CD4-positive, alpha-beta T cell treated with Interleukin-4 for 1 hour (primary cell): Measurements from ENCODE around the gene BCAN.

Source experiments
- DNase-seq, 2 donors: peaks; one replicate each; pipeline ENCODE4 v3.0.0-alpha.2; 2020 to 2022

The BCAN gene

DNA sequence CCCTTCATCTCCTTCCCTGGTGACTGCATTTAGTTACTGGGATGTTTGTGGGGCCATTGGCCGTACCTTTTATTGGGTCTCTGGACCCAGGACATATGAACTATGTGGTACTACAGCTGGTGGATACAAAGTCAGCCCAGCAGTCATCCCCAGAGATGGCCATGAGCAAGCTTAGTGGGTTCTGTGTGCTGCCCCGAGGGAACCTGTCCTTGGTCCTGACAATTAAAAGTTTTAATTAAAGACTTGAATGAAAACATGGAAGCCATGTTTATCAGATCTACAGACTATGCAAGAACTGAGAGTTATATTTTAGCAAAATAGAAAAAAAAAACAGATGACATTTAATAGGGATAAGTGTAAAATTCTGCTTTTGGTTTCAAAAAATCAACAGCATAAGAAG, 38.1 kb downstream of the BCAN start:
- DNase-seq = no peak

DNA sequence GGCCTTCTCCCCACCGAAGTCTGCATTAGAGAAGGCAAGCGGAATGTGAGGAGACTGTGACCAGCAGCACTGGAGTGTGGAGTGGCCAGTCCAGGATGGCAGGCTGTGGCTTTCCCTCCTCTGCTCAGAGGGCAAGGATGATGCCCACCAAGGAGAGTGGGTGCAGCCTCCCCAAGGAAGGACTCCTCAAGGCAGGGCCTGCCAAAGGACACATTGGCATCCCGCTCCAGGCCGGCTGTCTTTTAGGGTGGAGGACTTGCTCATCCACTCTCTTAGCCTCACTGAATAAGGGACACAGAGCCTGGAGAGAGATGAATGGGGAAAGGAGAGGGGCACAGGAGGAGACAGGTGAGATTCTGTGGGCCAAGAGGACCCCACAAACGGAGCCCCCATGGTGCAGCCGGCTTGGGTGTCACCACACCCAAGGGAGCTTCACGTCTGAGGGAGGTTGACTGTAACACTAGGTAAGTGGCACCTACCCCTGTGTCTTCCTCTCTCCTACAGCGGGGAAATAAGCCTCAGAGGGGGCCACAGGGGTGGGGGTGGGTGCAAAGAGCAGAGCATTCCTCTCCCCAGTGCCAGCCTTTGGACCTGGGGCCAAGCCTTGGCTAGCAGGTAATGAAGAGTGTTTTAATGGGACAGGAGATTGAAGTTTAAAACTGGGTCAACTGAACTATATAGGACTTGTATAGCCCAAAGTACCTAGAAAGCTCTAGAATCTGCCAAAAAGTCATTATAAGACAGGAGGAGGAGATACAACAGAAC, 39.5 kb downstream of the BCAN start:
- no peak for DNase-seq

DNA sequence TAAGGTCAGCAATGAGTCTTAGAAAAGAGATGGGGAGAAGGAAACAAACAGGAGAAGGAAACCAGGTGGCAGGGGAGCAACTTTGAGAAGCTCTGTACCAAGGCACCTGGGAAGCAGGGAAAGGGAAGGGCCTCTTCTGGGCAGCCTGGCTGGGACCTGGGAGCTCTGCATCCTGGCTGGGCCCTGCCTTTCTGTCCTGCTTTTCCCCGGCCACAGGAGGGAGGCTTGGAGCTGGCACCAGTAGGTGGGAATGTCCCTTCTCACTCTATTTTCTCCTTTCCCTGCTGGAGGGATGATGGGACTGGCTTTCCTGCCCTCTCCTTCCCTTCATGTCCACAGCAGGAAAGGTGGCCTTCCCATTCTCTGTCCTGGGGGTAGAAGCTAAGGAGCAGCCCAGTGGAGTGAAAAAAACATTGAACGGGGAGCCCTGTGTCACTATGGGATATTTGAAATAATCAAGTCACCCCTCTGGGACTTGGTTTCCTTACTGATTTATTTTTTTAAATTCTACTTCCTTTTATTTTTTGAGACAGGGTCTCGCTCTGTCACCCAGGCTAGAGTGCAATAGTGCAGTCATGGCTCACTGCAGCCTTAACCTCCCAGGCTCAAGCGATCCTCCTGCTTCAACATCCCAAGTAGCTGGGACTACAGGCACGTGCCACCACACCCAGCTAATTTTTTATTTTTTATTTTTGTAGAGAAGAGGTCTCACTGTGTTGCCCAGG, 40.4 kb downstream of the BCAN start:
- DNase-seq = no peak

DNA sequence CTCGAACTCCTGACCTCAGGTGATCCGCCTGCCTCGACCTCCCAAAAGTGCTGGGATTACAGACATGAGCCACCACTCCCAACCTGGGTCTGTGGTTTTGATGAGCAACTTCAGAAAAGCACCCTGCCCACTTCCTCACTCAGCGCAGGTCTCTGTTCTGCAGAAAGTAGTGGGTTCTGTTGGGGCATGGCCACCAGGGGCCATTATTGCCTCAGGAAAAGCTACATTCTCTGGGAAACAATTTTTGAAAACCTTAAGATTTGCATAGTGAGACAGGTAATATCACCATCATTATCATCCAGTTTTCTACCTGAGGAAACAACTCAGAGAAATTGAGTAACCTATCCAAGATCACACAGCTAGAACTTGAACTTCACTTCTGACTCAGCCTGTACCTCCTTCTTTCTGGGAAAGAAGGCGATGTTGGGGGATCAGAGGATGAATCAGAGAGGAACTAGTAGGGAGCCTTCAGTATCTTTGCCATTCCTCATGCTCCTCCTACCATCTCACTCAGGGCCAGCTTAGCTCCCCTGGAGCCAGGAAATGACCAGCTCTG, 42.4 kb downstream of the BCAN start:
- peak; percentile 37 to 39 for DNase-seq

DNA sequence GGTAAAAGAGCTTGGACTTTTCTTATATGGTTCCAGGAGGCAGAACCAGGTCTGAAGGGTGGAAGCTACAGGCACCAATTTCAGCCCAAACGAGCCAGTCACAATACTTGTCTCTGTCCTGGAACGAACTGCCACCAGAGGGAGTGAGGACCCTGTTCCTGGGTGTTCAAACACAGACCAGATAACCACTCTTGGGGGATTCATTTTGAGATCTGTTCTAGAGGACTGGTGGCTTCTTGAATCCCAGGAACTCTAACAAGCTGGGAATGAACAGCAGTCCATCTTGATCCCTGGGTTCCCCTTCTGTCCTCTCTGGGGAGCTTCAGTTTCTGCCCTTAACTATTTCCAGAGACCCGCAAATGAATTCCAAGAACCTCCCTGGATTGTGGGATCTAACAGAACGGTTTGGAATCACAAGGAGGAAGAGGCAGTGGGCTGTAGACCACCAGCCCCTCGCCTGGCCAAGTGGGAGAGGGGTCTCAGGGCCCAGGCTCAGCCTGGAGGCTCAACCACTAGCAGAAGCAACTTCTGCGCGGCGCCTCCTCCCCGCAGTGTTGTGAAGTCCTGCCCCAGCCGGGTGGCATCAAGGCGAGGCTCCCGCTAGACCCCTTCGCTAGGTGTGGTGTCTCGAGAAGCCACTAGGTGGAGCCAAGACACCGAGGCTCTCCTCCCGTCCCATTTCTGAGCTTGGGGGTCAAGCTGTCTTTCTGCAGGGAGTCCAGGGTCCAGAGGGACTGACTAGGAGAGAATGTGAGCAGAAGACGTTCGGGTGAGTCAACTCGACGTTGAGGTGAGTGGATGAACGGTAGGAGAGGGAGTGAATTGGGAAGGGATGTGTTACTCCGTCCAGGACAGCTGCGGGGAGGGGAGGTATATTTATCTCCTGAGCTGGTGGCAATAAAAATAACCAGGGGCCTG, 47.4 kb downstream of the BCAN start:
- DNase-seq = peak; percentile 78 to 81

DNA sequence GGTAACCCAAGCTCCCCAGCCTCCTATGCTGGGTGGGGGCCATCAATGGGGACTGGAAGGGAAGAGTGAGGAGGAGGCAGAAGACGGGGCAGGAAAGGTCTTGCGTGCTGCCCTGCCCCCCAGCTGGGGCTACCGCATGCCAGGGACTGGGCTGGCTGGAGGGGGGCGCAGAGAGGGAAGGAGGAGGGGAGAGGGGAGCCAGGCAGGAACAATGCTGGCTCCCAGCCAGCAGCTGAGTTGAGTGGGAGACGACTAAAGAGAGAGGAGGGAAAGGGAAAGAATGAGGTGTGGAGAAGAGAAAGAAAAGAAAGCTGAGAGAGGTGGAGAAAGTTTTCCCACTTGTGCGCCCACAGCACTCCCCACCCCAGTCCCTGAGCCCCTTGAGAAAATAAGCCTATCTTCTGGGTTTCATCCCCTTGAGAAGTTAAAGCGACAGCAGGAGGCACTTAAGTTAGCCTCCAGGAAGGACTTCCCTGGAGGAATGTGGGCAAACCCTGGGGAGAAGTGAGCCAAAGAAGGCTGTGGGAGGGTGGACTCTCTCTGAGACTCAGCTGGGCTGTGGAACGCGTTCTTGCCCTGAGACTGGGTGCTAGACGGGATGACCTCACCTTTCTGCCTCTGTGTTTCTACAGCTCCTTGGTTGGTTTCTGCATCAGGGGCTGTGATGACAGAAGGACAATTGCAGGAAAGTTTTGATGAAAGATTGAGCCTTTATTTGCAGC, 48.2 kb downstream of the BCAN start:
- DNase-seq = no peak

DNA sequence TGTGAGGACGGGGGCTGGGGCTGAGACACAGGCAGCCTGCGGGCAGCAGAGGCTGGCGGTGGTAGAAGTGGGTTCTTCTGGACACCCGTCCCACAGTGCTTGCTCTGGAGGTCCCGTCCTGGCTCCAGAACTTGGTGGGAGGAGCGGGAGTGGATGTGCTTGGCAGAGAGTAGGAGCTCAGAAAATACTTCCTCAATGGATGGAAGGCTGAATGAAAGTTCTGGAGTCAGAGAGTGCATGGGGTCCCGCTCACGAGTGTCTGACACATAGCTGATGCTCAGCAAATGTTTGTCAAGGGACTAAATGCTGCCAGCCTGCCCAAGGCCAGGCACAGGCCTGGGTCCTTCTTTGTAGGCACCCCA, 48.7 kb downstream of the BCAN start:
- no peak for DNase-seq

DNA sequence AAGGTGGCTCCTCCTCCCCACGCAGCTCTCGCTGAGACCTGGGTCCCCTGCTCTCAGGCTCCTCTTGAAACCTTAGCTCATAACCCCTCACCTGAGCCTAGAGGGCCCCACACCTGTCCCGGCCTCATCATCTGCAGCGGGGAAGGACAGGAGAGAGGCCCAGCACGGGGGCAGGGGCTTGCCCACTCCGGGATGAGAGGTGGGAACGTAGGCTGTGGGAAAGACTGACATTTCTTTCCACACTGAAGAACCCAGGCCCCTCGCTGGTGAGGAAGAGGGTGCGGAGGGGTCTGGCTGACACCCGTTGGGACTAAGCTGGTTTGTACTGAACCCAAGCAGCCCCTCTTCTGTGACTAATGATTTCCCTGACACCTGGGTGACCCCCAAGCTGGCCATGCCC, 49.3 kb downstream of the BCAN start:
- DNase-seq = no peak

DNA sequence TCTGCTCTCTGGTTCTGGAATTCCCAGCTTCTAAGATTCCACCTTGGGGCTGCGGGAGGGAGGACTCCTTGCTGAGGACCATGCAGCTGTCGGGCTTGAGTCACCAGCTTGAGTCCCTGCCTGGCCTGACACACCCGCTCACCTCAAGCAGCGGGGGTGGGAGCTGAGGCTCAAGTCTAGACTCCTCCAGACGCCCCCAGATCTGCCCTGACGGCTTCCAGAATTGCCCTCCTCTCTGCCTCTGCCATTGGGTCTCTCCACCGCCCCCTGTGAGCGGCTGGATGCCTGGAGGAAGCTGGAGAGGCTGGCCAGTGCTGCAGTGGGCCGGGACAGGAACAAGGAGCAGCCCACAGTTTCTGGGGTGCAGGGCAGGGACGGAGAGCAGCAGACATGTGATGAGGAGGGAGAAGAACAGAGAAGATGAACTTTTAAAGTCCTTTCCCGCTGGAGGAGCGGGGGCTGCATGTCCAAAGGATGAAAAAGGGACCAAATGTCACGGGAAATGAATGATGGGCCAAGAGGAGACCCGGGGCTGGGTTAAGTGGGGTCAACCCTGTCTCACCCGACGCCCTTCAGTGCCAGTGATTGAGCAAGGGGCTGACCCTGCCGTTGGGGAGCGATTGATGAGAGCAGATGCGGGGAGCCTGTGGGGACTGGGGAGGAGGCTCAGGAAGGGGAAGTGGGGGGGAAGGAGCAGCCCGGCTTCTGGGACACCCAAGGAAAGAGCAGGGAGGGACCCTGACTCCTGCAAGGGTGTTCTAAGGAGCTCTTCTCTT, 49.9 kb downstream of the BCAN start:
- no peak for DNase-seq

DNA sequence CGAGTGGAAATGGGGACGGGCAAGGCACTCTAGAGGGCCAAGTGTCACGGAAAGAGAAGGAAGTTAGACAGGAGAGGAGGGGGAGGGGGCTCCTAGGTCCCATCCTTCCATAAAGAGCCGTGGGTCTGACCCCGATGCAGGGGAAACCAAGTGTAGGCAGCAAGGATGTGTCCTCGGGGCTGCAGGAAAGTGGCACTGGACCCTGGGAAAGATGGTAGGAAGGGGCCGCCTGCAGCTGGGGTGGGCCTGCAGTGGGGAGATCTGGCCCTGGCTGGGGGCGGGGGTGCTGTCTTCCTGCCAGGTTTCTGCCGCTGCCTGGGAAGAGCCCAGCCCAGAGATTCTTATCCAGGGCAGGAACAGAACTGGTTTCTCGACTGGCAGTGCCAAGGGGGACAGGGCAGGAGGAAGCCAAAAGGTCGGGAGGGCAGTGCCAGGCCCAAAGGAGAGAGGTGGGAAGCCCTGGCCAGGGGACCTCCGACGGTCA, 50.6 kb downstream of the BCAN start:
- DNase-seq = no peak

DNA sequence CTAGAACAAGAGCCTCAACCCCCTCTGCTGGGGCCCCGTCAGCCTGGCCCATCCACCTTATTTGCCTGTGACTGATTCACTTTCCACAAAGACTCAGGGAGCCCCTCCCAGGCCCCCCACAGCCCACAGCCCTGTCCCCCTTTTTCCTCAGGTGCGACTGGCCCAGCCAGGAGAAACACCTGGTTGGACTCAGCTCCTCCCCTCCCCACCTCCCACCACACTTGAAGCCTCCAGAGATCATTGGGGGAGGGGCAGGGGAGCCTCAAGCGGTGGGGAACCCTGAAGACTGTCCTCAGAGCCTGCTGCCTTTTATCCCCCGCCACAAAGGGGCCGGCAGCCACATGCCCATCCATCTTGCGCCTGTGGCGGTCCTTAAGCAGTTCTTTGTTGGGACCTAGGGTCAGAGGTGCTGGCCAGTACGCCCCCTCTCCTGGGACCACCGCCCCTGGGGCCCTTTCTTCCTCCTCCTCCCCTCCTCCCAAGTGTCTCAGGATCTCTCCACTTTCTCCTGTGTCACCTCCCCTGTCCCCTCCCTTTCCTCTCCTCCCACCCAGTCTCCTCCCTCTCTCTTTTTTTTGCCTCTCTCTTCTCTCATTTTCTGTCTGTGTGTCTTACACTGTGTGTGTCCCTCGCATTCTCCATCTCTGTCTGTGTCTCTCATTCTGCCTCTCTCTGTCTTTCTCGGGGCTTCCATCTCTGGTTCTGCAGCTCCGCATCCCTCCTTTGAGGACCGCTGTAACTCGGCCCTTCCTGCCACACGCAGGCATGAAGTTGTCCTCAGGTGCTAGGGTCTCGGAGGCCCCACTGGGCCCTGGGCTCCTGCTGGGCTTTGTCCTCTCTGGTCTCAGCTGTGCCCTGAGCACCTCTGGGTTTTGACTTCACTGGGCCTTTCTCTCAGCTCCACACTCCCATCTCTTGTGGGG, 51.3 kb downstream of the BCAN start:
- DNase-seq = peak; percentile 20 to 36

DNA sequence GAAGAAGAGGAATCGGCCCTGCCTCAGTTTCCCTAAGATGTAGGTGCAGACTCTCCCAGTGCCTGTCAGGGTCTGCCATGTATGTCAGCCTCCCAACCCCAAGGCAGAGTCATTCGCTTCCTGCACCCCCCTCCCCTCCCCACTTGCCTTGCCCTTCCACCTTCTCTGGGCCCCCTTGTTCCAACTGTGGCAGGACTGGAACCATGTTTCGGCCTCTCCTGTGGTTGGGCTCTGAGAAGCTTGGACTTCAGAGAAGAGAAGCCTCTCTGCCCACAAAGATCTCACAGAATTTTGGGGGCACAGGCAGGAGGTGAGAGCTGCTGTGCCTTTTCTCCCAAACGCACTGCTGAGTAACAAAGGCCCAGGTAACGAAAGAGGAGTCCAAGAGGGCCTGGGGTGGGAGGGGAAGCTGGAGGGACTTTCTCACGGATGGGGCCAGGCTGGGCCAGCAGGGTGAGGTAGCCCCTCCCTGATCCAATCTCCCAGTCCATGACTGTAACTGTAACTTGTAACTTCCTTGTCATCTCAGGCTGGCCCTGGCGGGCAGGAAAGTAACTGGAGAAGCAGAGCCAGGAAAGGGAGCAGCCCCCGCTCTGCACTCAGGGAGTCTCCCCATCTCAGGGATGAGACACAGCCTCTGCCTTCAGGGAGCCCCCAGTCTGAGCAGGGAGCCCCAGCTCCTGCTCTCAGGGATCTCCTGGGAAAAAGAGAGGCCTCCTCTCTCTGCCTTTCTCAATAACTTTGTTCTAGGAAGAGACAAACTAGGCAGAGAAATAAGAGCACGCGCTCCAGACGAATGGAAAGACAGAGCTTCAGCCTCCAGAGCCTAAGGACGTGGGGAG, 52.2 kb downstream of the BCAN start:
- DNase-seq = no peak

DNA sequence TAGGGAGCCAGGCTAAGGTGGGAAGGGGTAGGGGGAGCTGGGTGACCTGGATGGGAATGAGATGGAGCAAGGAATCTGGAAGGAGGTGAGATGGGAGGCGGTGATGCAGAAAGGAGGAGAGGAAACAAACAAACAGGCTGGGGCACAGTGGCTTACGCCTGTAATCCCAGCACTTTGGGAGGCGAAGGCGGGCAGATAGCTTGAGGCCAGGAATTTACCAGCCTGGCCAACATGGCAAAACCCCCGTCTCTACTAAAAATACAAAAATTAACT, 52.7 kb downstream of the BCAN start:
- no peak for DNase-seq

DNA sequence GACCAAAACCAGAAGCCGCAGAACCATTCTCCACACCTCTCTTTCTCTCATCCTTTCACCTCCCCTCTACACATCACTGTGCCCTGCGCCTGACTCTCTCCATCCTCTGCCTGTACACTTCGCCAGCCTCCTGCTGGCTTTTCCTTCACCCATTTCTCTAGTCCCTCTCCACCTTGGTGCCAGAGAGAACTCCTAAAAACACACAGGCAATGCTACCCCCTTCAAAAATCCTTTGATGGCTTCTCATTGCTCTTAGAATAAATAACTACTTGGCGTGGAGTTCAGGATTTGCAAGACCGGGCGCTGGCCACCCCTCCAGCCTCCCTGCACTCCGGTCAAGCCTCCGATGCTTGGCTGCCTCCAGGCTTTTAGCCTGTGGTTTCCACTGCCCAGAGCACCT, 54.8 kb downstream of the BCAN start:
- no peak for DNase-seq

DNA sequence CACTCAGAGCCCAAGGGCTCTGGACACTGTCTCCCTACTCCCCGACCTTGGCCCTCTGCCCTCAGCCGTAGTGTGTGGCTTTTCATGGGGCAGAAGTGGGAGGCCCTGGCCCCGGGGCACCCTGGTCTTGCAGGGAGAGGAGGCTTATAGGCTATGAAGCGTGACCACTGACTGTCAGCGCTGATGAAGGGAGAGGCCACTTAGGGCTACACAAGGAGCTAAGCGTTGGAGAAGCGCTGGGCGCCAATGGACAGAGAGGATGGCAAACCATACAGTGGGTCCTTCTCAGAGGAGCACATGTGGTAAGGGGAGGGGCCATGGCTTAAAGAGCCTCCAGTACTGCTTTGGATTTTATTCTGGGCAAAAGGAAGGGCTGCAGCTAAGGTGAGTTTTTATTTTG, 55.6 kb downstream of the BCAN start:
- DNase-seq = no peak

DNA sequence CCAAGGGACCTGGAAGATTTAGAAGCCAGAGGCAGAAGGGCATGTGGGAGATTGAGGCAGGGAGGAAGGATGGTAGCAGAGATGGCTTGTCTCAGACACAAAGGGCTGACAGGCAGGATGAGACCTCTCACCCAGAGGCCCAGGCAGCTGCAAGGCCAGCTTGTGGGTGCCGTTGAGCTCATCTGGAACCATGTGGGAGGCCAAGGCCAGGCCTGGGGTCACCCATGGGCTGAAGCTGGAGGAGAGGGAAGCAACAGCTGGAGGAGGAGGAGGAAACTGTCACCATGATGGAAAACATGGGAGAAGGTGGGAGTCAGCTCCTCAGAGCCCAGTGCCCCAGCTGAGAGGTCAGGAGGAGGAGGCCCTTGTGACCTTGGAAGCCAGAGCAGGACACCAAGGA, 57.1 kb downstream of the BCAN start:
- no peak for DNase-seq

DNA sequence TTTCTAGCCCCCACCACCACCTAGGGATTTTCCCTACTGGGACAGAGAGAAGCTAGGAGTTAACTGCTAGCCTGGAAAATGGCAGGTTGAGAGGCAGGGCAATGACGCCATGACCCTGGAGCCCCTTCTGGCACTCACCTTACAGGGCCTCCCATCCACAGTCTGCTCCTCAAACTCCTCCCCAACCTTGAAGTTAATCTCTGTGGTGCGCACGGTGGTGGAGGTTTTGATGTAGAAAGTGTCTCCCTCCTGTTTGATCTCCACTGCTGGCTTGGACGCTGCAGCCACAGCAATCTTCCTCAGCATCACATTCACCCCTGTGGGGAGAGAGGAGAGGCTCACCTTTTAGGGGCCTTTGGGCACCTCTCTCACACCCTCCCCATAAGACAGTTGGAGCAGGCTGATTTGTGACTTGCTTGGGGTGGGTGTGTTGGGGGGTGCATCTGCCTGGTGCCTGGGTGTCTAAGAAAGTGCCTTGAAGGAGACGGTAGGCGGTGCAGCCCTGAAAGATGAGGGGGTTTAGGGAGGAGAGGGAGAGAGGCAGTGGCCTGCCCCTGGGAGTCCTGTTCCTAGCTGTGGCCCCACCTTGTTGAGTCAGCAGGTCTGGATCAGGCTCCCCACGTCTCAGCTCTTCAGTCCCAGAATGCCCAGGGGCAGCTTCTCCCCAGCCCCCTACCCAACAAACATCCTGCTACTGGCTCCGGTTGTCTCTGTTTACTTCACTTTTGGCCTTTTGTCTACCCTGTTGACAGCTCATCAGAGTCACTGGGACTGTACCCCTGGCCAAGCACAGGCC, 59.0 kb downstream of the BCAN start:
- DNase-seq = no peak

DNA sequence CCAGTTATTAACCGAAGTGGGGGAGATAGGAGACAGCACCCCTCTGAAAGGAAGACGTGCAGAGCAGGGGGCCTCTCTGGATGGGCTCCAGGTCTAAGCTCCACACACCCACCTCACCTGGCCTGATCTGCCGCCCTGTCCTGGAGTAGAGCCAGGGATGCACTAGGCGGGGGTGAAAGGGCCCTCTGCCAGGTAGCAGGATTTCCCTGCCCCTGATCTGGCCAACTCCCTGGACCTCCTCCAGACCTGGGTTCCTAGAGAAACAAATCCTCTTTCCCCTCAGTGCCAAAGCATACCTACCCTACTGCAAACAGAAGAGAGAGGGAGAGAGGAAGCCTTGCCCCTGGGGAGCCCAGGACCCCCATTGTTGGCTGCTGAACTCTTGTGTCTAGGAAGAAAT, 61.4 kb downstream of the BCAN start:
- DNase-seq = no peak

DNA sequence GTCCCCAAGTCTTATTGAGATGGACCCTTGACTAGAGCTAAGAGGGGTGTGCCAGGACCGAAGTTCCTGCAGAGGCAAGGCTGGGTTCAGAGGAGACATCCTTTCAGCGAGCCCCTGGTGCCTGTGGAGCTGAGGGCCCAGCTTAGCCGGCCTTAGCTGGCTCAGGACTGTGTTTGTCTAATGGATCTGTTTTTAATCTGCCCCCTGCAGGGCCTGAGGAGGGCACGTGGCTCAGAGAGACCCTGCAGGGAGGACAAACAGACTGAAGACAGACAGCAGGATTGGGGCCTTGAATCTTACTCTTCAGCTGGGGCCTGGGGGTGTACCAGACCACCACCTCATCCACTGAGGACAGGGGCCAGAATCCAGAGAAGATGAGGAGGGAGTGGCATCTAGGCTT, 61.8 kb downstream of the BCAN start:
- no peak for DNase-seq
